ENCODE data around the gene ATP13A3. TPM values are rescaled to one million over a fixed set of nuclear protein-coding genes. Genes with fewer than 3 reads are reported as not detected.

The ATP13A3 gene
- total RNA-seq, 2 donors from 2014 or later: 188 to 284 TPM

DNA sequence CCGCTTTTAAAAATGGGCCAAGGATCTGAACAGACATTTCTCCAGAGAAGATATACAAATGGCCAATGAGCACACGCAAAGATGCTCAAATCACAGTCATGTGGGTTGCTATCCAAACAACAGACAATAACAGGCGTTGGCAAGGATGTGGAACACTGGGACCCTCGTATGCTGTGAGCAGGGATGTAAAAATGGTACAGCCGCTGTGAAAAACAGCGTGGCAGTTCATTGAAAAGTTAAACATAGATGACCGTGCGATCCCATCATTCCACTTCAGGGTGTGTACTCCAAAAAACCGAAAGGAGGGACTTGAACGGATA, 110.6 kb downstream of the ATP13A3 start:
- Histone ChIP-seq H3K36me3 (no peaks in the 10 kb centered on the region), H3K9me3 (no peaks in the 10 kb centered on the region), H3K4me1 (no peaks in the 10 kb centered on the region), H3K27ac (no peak overlapping the region), H3K27me3 (no peaks in the 10 kb centered on the region), H3K4me3 (no peak overlapping the region)
- TF ChIP-seq, protein P1, sequence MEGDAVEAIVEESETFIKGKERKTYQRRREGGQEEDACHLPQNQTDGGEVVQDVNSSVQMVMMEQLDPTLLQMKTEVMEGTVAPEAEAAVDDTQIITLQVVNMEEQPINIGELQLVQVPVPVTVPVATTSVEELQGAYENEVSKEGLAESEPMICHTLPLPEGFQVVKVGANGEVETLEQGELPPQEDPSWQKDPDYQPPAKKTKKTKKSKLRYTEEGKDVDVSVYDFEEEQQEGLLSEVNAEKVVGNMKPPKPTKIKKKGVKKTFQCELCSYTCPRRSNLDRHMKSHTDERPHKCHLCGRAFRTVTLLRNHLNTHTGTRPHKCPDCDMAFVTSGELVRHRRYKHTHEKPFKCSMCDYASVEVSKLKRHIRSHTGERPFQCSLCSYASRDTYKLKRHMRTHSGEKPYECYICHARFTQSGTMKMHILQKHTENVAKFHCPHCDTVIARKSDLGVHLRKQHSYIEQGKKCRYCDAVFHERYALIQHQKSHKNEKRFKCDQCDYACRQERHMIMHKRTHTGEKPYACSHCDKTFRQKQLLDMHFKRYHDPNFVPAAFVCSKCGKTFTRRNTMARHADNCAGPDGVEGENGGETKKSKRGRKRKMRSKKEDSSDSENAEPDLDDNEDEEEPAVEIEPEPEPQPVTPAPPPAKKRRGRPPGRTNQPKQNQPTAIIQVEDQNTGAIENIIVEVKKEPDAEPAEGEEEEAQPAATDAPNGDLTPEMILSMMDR (IDR thresholded peaks at IDR 0.05): no peak
- no peak for DNase-seq (ENCODE audit: low spot score)

DNA sequence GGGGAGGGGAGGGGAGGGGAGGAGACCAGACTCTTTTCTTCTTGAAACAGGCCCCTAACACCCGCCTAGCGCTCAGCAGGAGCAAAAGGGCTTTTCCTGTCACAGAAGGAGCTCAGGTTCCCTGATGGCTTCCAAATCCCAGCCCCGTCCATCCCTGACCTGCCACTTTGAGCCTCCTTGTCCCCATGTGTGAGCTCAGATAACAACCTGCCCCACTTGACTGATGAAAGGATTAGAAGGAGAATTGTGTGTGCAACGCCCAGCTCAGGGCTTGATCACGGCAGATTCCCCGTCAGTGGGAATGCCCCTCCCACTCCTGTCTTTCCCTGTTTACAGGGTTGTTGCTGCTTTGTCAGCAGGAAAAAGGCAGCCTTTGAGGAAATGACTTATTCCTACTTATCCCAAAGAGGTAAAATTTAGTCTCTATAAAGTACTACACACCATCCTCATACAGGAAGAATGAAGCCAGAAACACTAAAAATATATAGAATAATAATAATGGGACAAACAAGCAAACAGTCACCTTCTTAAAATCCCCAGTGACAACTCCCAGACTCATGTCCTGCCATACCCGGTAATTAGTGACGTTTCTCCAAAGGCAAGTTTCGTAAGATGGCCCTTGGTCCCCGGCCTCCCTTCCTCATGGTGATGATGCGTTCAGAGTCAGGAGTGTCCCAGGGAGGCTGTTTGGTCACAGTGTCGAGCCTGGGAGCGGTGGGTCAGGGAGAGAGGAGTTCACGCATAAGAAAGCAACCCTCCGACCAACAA, 111.1 kb downstream of the ATP13A3 start:
- no peaks in the 10 kb centered on the region for H3K36me3 ChIP-seq
- no peaks in the 10 kb centered on the region for H3K4me1 ChIP-seq
- H3K9me3 ChIP-seq: no peaks in the 10 kb centered on the region
- DNase-seq (ENCODE audit: low spot score): no peak
- H3K27me3 ChIP-seq: no peaks in the 10 kb centered on the region
- no peak overlapping the region for H3K4me3 ChIP-seq
- TF ChIP-seq, protein P1 (IDR thresholded peaks at IDR 0.05): no peak
- no peak overlapping the region for H3K27ac ChIP-seq

GRCh38 chr3:194374935-194375334, 111.9 kb downstream of the ATP13A3 start:
- no peaks in the 10 kb centered on the region for H3K4me1 ChIP-seq
- H3K36me3 ChIP-seq: no peaks in the 10 kb centered on the region
- TF ChIP-seq, protein P1 (IDR thresholded peaks at IDR 0.05): no peak
- no peaks in the 10 kb centered on the region for H3K9me3 ChIP-seq
- H3K27me3 ChIP-seq: no peaks in the 10 kb centered on the region
- H3K4me3 ChIP-seq: no peak overlapping the region
- DNase-seq (ENCODE audit: low spot score): no peak
- no peak overlapping the region for H3K27ac ChIP-seq

DNA sequence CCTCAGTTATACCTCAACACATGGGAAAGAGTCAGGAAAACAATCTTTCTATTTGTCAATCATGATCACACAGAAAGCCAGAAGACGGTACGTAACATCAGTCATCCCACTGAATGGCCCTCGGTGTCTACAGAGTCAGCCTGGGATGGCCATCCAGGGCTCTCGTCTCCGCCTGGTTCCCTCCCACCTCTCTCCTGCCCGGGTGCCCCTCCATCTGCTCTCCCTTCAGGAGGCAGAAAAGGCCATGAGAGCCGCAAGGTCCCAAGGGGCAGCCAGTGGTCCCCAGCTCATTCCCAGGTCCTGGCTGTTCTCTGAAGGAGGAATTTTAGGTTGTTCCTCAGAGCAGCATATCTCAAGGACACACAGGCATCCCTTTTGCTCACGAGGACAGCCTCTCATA, 112.9 kb downstream of the ATP13A3 start:
- H3K9me3 ChIP-seq: no peaks in the 10 kb centered on the region
- H3K36me3 ChIP-seq: no peaks in the 10 kb centered on the region
- H3K27ac ChIP-seq: no peak overlapping the region
- no peak for DNase-seq (ENCODE audit: low spot score)
- no peaks in the 10 kb centered on the region for H3K27me3 ChIP-seq
- H3K4me3 ChIP-seq: no peak overlapping the region
- TF ChIP-seq, protein P1 (IDR thresholded peaks at IDR 0.05): no peak
- H3K4me1 ChIP-seq: peaks cover 0 to 10% of the 10 kb centered on the region in 2 donors

GRCh38 chr3:194373028-194373427, 113.8 kb downstream of the ATP13A3 start:
- DNase-seq (ENCODE audit: low spot score): no peak
- H3K27ac ChIP-seq: no peak overlapping the region
- no peaks in the 10 kb centered on the region for H3K36me3 ChIP-seq
- no peaks in the 10 kb centered on the region for H3K9me3 ChIP-seq
- H3K27me3 ChIP-seq: no peaks in the 10 kb centered on the region
- H3K4me3 ChIP-seq: no peak overlapping the region
- TF ChIP-seq, protein P1 (IDR thresholded peaks at IDR 0.05): no peak
- H3K4me1 ChIP-seq: peaks cover 0 to 19% of the 10 kb centered on the region in 2 donors

GRCh38 chr3:194370753-194371152, 116.0 kb downstream of the ATP13A3 start:
- H3K27me3 ChIP-seq: no peaks in the 10 kb centered on the region

More at GRCh38 chr3:194370753-194371152, 116.0 kb downstream of the ATP13A3 start:
- TF ChIP-seq, protein P1 (IDR thresholded peaks at IDR 0.05): no peak
- H3K4me3 ChIP-seq: no peak overlapping the region
- no peaks in the 10 kb centered on the region for H3K9me3 ChIP-seq
- no peak overlapping the region for H3K27ac ChIP-seq
- H3K4me1 ChIP-seq: peaks cover 0 to 19% of the 10 kb centered on the region in 2 donors
- no peaks in the 10 kb centered on the region for H3K36me3 ChIP-seq
- DNase-seq (ENCODE audit: low spot score): no peak

Measured in right atrium auricular region (tissue), 2 donors.